Mucosa of descending colon (tissue), 3 donors: ENCODE data around the gene LEKR1. TPM values are rescaled to one million over a fixed set of nuclear protein-coding genes. Genes with fewer than 3 reads are reported as not detected.
A peak's percentile ranks its signal among the peaks of the same experiment; 100 is the strongest.

Source experiments
- ATAC-seq: fragments of 200-7000 bp; cut with Tn5 transposase; one replicate; pipeline ENCODE4 v1.9.1; 2020; ENCODE audit warnings: mild to moderate bottlenecking, moderate library complexity
- DNase-seq, 3 donors: peaks; one replicate each; pipeline ENCODE4 v3.0.0-alpha.2; 2020
- H3K36me3 ChIP-seq: fragments of 200-600 bp; one replicate; pipeline ENCODE4 v1.8.0; 2021; ENCODE audit warnings: low read depth, mild to moderate bottlenecking
- H3K4me1 ChIP-seq: fragments of 200-600 bp; one replicate; pipeline ENCODE4 v1.8.0; 2021; ENCODE audit warnings: low read depth, mild to moderate bottlenecking
- H3K4me3 ChIP-seq: fragments of 200-600 bp; one replicate; pipeline ENCODE4 v1.8.0; 2021; ENCODE audit warnings: mild to moderate bottlenecking
- H3K9me3 ChIP-seq: fragments of 200-600 bp; one replicate; pipeline ENCODE4 v1.8.0; 2021; ENCODE audit warnings: mild to moderate bottlenecking
- intact Hi-C, 2 donors: fragments of 100-400 bp; cut with DNase I in 1 of 2; cut with micrococcal nuclease in 1 of 2; formaldehyde crosslinking; loops; one replicate each; pipeline versions ENCODE4 v1.11.0 to v1.11.1; 2022; cut with DNase I, micrococcal nuclease
- total RNA-seq, 3 donors: library from RNA; stranded (reverse); fragmentation: NEBNext Ultra II Directional in 2 of 3; extraction: Animal tissue kit (Norgen Biotek cat#: 25700) in 2 of 3; gene quantifications; one replicate each; pipeline versions ENCODE4 v1.2.1 to v1.2.4, GENCODE V29; 2021 to 2023
- TF ChIP-seq, protein P1 (sequence below): fragments of 200-600 bp; IDR thresholded peaks from one replicate; pipeline ENCODE4 v1.8.0; 2022; ENCODE audit warnings: antibody characterized with exemption, mild to moderate bottlenecking
- donor health status: DM: no; HTN: no; CAD: no; lungs with moderate emphysema.
- donor health status: DM: no; HTN: no; CAD: no.
- donor health status: DM: no; HTN: yes; CAD: no.

Gene LEKR1
- total RNA-seq, 3 donors from 2014 or later, result 1.9 to 3.5 (median 1.9) TPM

DNA sequence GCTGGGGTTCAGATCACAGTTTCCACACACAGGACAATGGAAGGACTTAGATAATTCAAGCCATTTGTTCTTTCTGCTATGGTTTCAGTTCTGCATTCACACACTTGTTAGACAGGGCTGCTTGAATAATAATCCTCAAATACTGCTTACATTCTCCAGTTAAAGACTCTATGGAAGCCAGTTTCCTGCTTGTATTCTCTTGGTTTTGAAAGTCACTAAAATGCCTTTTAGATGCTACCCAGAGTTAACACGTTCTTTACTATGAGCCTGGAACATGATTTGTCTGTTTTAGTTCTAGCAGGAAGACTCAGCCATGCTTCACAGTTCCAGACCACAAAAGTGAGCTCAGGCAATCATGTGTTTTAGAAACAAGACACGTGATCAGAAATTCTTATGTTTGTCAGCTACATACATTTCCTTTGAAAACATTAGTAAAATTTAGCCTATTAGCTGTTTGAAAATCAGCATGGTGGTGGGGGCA is 152.4 kb downstream of the LEKR1 start:
- no peaks in the 10 kb centered on the region for H3K36me3 ChIP-seq
- ATAC-seq (peak; percentile 59), DNase-seq (no peak)
- H3K4me1 ChIP-seq, result no peaks in the 10 kb centered on the region
- intact Hi-C loops, result no loop called here
- TF ChIP-seq, protein P1, sequence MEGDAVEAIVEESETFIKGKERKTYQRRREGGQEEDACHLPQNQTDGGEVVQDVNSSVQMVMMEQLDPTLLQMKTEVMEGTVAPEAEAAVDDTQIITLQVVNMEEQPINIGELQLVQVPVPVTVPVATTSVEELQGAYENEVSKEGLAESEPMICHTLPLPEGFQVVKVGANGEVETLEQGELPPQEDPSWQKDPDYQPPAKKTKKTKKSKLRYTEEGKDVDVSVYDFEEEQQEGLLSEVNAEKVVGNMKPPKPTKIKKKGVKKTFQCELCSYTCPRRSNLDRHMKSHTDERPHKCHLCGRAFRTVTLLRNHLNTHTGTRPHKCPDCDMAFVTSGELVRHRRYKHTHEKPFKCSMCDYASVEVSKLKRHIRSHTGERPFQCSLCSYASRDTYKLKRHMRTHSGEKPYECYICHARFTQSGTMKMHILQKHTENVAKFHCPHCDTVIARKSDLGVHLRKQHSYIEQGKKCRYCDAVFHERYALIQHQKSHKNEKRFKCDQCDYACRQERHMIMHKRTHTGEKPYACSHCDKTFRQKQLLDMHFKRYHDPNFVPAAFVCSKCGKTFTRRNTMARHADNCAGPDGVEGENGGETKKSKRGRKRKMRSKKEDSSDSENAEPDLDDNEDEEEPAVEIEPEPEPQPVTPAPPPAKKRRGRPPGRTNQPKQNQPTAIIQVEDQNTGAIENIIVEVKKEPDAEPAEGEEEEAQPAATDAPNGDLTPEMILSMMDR, result no peak
- no peaks in the 10 kb centered on the region for H3K9me3 ChIP-seq
- no peak overlapping the region for H3K4me3 ChIP-seq

DNA sequence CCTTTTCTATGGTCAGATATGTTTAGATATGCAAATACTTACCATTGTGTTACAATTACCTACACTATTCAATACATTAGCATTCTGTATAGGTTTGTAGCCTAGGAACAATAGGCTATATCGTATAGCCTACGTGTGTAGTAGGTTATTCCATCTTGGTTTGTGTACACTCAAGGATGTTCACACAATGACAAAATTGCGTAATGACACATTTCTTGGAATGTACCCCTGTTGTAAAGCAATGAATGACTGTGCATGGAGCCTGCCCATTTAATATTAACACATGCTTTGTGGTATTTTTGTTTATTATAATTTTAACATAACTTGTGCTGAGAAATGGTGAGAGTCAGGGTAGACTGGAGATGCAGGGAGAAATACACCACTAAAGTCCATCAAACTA is 154.9 kb downstream of the LEKR1 start:
- intact Hi-C loops, result no loop called here

DNA sequence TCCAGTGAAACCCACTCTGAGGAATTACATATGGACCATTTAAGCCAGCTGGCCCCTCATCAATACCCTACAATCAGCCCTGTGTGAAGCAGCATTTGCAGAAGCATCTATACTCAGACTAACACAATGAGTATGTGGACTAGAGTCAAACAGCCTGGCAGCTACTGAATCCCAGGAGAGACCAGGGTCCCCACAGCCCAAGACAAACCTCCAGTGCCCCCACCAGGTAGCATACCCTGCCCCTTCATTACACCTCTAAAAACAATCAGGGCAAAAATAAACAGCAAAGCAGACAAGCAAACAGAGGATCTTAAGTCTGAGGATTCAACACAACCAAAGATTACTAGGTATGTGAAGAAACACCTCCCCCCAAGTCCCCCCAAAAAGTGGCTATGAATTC is 157.4 kb downstream of the LEKR1 start:
- Histone ChIP-seq H3K4me3 (no peak overlapping the region), H3K36me3 (no peaks in the 10 kb centered on the region), H3K4me1 (no peaks in the 10 kb centered on the region), H3K9me3 (no peaks in the 10 kb centered on the region)
- DNase-seq, result no peak
- intact Hi-C loops, result no loop called here
- TF ChIP-seq, protein P1, result no peak
- ATAC-seq, result no peak

More for the DNA sequence above, 154.9 kb downstream of the LEKR1 start:
- H3K9me3 ChIP-seq, result no peaks in the 10 kb centered on the region
- no peak for DNase-seq
- TF ChIP-seq, protein P1, result no peak
- ATAC-seq, result no peak
- no peaks in the 10 kb centered on the region for H3K4me1 ChIP-seq
- H3K36me3 ChIP-seq, result no peaks in the 10 kb centered on the region
- no peak overlapping the region for H3K4me3 ChIP-seq

GRCh38 chr3:156985711-156986110 is 159.6 kb downstream of the LEKR1 start:
- Histone ChIP-seq H3K36me3 (no peaks in the 10 kb centered on the region), H3K9me3 (no peaks in the 10 kb centered on the region), H3K4me3 (no peak overlapping the region), H3K4me1 (no peaks in the 10 kb centered on the region)
- intact Hi-C loops, result no loop called here
- DNase-seq (no peak), ATAC-seq (no peak)
- TF ChIP-seq, protein P1, result no peak

- no peaks in the 10 kb centered on the region for H3K4me1 ChIP-seq
- no peaks in the 10 kb centered on the region for H3K9me3 ChIP-seq
- intact Hi-C loops, result no loop called here
- DNase-seq (no peak), ATAC-seq (no peak)
- H3K36me3 ChIP-seq, result no peaks in the 10 kb centered on the region
- no peak overlapping the region for H3K4me3 ChIP-seq
- TF ChIP-seq, protein P1, result no peak
These were observed 161.8 kb downstream of the LEKR1 start for GRCh38 chr3:156987946-156988345.

GRCh38 chr3:156997351-156997750 is 171.2 kb downstream of the LEKR1 start:
- H3K4me1 ChIP-seq, result no peaks in the 10 kb centered on the region
- no peaks in the 10 kb centered on the region for H3K36me3 ChIP-seq
- no peaks in the 10 kb centered on the region for H3K9me3 ChIP-seq
- TF ChIP-seq, protein P1, result no peak
- DNase-seq (no peak), ATAC-seq (no peak)
- intact Hi-C loops, result no loop called here
- no peak overlapping the region for H3K4me3 ChIP-seq
